Measurements from ENCODE around the gene ZCCHC3.

Gene ZCCHC3

DNA sequence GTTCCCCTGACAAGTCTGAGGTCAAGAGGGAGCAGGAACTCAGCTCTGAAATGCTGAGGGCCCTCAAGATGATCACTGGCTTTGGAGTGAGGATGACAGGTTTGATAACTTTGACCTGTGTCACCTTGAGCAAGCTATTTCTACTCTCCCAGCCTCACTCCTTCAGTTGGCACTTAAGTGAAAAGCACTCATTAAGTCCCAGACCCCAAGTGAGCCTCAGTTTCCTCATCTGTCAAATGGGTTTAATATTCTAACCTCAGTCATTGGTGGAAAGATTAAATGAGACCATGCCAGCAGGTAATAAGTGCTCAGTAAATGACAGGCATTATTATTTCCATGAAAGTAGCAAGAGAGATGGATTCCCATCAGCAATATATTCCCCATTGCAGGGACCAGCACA is 25.8 kb upstream of the ZCCHC3 start:
- TF ChIP-seq, protein P1, sequence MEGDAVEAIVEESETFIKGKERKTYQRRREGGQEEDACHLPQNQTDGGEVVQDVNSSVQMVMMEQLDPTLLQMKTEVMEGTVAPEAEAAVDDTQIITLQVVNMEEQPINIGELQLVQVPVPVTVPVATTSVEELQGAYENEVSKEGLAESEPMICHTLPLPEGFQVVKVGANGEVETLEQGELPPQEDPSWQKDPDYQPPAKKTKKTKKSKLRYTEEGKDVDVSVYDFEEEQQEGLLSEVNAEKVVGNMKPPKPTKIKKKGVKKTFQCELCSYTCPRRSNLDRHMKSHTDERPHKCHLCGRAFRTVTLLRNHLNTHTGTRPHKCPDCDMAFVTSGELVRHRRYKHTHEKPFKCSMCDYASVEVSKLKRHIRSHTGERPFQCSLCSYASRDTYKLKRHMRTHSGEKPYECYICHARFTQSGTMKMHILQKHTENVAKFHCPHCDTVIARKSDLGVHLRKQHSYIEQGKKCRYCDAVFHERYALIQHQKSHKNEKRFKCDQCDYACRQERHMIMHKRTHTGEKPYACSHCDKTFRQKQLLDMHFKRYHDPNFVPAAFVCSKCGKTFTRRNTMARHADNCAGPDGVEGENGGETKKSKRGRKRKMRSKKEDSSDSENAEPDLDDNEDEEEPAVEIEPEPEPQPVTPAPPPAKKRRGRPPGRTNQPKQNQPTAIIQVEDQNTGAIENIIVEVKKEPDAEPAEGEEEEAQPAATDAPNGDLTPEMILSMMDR (IDR thresholded peaks at IDR 0.05; ENCODE audit: borderline replicate concordance, control extremely low read depth, extremely low read depth, insufficient read depth, missing control alignments) = no peak
- in situ Hi-C loops (cut with MboI; ENCODE audit: low sequenced_read_pairs, unreplicated experiment) = no loop called here
- DNase-seq (ENCODE audit: low spot score) = no peak

DNA sequence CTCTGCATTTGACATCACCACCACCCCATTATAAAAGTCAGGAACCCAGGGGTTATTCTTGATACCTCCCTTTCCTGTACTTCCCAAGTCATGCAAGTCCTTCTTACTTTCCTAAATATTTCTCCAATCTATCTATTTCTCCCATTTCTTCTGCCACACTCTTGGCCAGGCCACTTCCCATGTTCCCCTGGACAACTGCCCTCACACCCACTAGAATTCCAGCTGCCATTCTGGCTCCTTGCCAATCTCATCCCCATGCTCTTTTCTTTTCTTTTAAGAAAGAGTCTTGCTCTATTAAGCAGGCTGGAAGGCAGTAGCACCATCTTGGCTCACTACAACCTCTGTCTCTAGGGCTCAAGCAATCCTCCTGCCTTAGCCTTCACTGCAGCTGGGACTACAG is 24.7 kb upstream of the ZCCHC3 start:
- in situ Hi-C loops (cut with MboI; ENCODE audit: low sequenced_read_pairs, unreplicated experiment) = no loop called here
- DNase-seq (ENCODE audit: low spot score) = no peak
- TF ChIP-seq, protein P1 (IDR thresholded peaks at IDR 0.05; ENCODE audit: borderline replicate concordance, control extremely low read depth, extremely low read depth, insufficient read depth, missing control alignments) = no peak

DNA sequence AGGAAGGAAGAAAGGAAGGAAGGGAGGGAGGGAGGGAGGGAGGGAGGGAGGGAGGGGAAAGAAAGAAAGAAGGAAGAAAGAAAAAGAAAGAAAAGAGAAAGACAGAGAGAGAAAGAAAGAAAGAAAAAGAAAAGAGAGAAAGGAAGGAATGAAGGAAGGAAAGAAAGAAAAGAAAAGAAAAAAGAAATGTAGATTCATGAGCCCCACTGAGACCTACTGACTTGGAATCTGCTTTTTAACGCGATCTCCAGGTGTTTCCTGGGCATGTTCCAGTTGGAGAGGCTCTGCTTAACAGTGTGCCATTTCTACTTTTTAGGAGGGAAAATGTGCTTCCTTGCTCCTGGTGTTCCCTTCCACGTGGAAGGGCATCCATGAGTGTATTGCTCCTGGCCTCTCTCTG is 23.5 kb upstream of the ZCCHC3 start:
- DNase-seq (ENCODE audit: low spot score) = no peak
- TF ChIP-seq, protein P1 (IDR thresholded peaks at IDR 0.05; ENCODE audit: borderline replicate concordance, control extremely low read depth, extremely low read depth, insufficient read depth, missing control alignments) = no peak
- in situ Hi-C loops (cut with MboI; ENCODE audit: low sequenced_read_pairs, unreplicated experiment) = no loop called here

DNA sequence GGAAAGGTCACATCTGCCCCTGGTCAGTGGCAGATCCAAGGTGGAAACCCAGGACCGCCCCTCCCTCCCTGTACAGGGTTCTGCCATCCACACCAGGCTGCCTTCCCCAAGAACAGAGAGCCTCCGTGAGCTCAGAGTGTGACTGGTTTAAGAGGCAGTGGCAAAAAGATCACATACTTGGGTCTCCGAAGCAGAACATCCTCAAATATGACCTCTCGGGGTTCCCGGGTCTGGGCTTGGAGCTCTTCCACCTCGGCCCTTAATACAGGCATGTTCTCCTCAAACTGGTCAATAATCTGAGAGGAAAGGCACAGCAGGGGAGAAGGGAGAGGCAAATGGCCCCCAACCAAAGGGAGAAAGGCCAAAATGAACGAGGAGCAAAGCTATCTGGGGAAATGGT is 21.6 kb upstream of the ZCCHC3 start:
- TF ChIP-seq, protein P1 (IDR thresholded peaks at IDR 0.05; ENCODE audit: borderline replicate concordance, control extremely low read depth, extremely low read depth, insufficient read depth, missing control alignments) = no peak
- in situ Hi-C loops (cut with MboI; ENCODE audit: low sequenced_read_pairs, unreplicated experiment) = no loop called here
- no peak for DNase-seq (ENCODE audit: low spot score)

DNA sequence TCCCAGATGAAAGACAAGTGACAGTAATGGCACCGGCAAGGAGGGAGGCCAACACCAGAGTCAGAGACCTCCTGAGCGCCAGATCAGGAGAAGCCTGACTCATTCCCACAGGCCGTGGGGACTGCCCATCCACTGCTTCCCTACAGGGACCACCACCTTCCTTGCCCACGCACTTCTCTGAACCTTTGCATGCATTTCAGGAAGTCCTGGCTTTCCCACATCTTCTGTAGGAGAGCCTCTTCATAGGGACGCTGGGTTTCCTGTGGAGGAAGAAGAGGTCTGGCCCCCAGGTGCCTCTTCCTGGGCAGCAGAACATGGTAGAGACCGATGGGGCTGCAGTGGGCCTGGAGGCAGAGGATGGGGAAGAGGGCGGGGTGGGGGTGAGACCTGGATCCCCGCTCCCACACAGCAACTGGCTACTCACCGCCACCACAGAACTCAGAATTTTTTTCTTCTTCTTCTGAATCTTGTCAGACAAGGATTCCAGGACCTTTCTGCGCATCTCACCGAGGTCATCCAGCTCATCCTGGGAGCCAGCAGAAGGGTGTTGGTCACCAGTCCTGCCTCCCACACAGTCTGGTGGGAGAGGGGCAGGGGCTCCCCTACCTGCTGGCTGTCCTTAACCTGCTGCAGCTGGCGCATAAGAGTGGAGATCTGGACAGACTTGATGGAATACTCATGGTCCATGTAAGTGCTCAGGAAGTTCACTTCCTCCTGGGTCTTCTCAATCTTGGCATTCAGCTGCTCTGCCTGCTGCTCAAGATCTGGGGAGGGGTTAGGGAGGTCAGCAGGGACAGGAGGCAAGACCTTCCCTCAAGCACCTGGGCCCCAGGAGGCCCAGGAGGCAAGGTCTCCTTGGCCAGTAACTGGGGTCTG is 20.5 kb upstream of the ZCCHC3 start:
- in situ Hi-C loops (cut with MboI; ENCODE audit: low sequenced_read_pairs, unreplicated experiment) = no loop called here
- TF ChIP-seq, protein P1 (IDR thresholded peaks at IDR 0.05; ENCODE audit: borderline replicate concordance, control extremely low read depth, extremely low read depth, insufficient read depth, missing control alignments) = no peak
- no peak for DNase-seq (ENCODE audit: low spot score)

DNA sequence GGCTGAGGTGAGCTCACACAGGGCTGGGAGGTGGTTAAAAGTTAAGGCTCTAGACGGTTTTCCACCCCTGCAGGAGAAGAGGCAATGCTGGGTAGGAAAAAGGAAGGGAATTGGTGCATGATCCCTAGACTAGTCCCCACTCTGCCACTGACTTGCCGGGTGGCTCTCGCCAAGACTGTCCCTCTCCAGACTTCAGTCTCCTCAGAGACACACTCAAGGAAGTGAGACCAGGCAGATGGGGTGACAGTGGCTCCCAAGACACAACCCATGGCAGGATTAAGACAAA is 19.9 kb upstream of the ZCCHC3 start:
- no peak for DNase-seq (ENCODE audit: low spot score)
- TF ChIP-seq, protein P1 (IDR thresholded peaks at IDR 0.05; ENCODE audit: borderline replicate concordance, control extremely low read depth, extremely low read depth, insufficient read depth, missing control alignments) = no peak
- in situ Hi-C loops (cut with MboI; ENCODE audit: low sequenced_read_pairs, unreplicated experiment) = no loop called here

Data from GM13976 (cell line).